Measurements from ENCODE around the gene C17orf50.

- TF ChIP-seq GATA2 (IDR thresholded peaks at IDR 0.05; ENCODE audit: low read depth, low read length) (no peak), GATA3 (IDR thresholded peaks at IDR 0.05; ENCODE audit: low read depth, low read length) (no peak)
These were observed 14.4 kb downstream of the C17orf50 start for GRCh38 chr17:35775039-35775438.

Data from SH-SY5Y (cell line).